ENCODE data around the gene IL3.

The IL3 gene

GRCh38 chr5:132080595-132080994 lies 20.1 kb downstream of the IL3 start:
- no peaks in the 10 kb centered on the region for H3K4me1 ChIP-seq (ENCODE audit: control insufficient read depth, insufficient read depth, low read length)
- no peaks in the 10 kb centered on the region for H3K27me3 ChIP-seq (ENCODE audit: control insufficient read depth, insufficient read depth, low read length, poor library complexity, severe bottlenecking)
- WGBS, 2 experiments = 88 to 92% methylated on average over 3 of the region's 3 CpGs
- no peak overlapping the region for H3K4me3 ChIP-seq (ENCODE audit: insufficient read depth, low read depth, low read length)
- no peaks in the 10 kb centered on the region for H3K36me3 ChIP-seq (ENCODE audit: control insufficient read depth, insufficient read depth, low read length)
- H3K9me3 ChIP-seq (ENCODE audit: control insufficient read depth, low read length) = no peaks in the 10 kb centered on the region
- H3K27ac ChIP-seq (ENCODE audit: insufficient read depth, low read depth, low read length, poor library complexity, severe bottlenecking) = no peak overlapping the region

- 94 to 96% methylated on average over 3 of the region's 3 CpGs for WGBS, 2 experiments
- H3K27me3 ChIP-seq (ENCODE audit: control insufficient read depth, insufficient read depth, low read length, poor library complexity, severe bottlenecking) = no peaks in the 10 kb centered on the region
Measured at GRCh38 chr5:132081458-132081857, 21.0 kb downstream of the IL3 start.

GRCh38 chr5:132082329-132083023 lies 22.0 kb downstream of the IL3 start:
- WGBS, 2 experiments = 89 to 92% methylated on average over 8 of the region's 8 CpGs
- H3K4me3 ChIP-seq (ENCODE audit: insufficient read depth, low read depth, low read length) = no peak overlapping the region
- H3K4me1 ChIP-seq (ENCODE audit: control insufficient read depth, insufficient read depth, low read length) = no peaks in the 10 kb centered on the region
- H3K27ac ChIP-seq (ENCODE audit: insufficient read depth, low read depth, low read length, poor library complexity, severe bottlenecking) = no peak overlapping the region
- no peaks in the 10 kb centered on the region for H3K36me3 ChIP-seq (ENCODE audit: control insufficient read depth, insufficient read depth, low read length)
- H3K9me3 ChIP-seq (ENCODE audit: control insufficient read depth, low read length) = no peaks in the 10 kb centered on the region
- H3K27me3 ChIP-seq (ENCODE audit: control insufficient read depth, insufficient read depth, low read length, poor library complexity, severe bottlenecking) = no peaks in the 10 kb centered on the region

More at GRCh38 chr5:132081458-132081857, 21.0 kb downstream of the IL3 start:
- Histone ChIP-seq H3K9me3 (ENCODE audit: control insufficient read depth, low read length) (no peaks in the 10 kb centered on the region), H3K4me3 (ENCODE audit: insufficient read depth, low read depth, low read length) (no peak overlapping the region), H3K36me3 (ENCODE audit: control insufficient read depth, insufficient read depth, low read length) (no peaks in the 10 kb centered on the region), H3K27ac (ENCODE audit: insufficient read depth, low read depth, low read length, poor library complexity, severe bottlenecking) (no peak overlapping the region), H3K4me1 (ENCODE audit: control insufficient read depth, insufficient read depth, low read length) (no peaks in the 10 kb centered on the region)

- 93 to 95% methylated on average over 3 to 4 of the region's 4 CpGs for WGBS, 2 experiments
- H3K27ac ChIP-seq (ENCODE audit: insufficient read depth, low read depth, low read length, poor library complexity, severe bottlenecking) = no peak overlapping the region
- no peaks in the 10 kb centered on the region for H3K4me1 ChIP-seq (ENCODE audit: control insufficient read depth, insufficient read depth, low read length)
- no peaks in the 10 kb centered on the region for H3K36me3 ChIP-seq (ENCODE audit: control insufficient read depth, insufficient read depth, low read length)
- H3K27me3 ChIP-seq (ENCODE audit: control insufficient read depth, insufficient read depth, low read length, poor library complexity, severe bottlenecking) = no peaks in the 10 kb centered on the region
- H3K9me3 ChIP-seq (ENCODE audit: control insufficient read depth, low read length) = no peaks in the 10 kb centered on the region
- H3K4me3 ChIP-seq (ENCODE audit: insufficient read depth, low read depth, low read length) = no peak overlapping the region
Measured at GRCh38 chr5:132083071-132083678, 22.7 kb downstream of the IL3 start.

- Histone ChIP-seq H3K9me3 (ENCODE audit: control insufficient read depth, low read length) (no peaks in the 10 kb centered on the region), H3K27me3 (ENCODE audit: control insufficient read depth, insufficient read depth, low read length, poor library complexity, severe bottlenecking) (no peaks in the 10 kb centered on the region), H3K4me1 (ENCODE audit: control insufficient read depth, insufficient read depth, low read length) (no peaks in the 10 kb centered on the region), H3K27ac (ENCODE audit: insufficient read depth, low read depth, low read length, poor library complexity, severe bottlenecking) (no peak overlapping the region), H3K36me3 (ENCODE audit: control insufficient read depth, insufficient read depth, low read length) (no peaks in the 10 kb centered on the region), H3K4me3 (ENCODE audit: insufficient read depth, low read depth, low read length) (no peak overlapping the region)
- WGBS, 2 experiments = 81 to 95% methylated on average over 4 of the region's 4 CpGs
Measured at GRCh38 chr5:132085686-132086085, 25.2 kb downstream of the IL3 start.

- 76 to 83% methylated on average over 2 of the region's 2 CpGs for WGBS, 2 experiments
- Histone ChIP-seq H3K4me3 (ENCODE audit: insufficient read depth, low read depth, low read length) (no peak overlapping the region), H3K4me1 (ENCODE audit: control insufficient read depth, insufficient read depth, low read length) (no peaks in the 10 kb centered on the region), H3K27me3 (ENCODE audit: control insufficient read depth, insufficient read depth, low read length, poor library complexity, severe bottlenecking) (no peaks in the 10 kb centered on the region), H3K36me3 (ENCODE audit: control insufficient read depth, insufficient read depth, low read length) (no peaks in the 10 kb centered on the region), H3K9me3 (ENCODE audit: control insufficient read depth, low read length) (no peaks in the 10 kb centered on the region), H3K27ac (ENCODE audit: insufficient read depth, low read depth, low read length, poor library complexity, severe bottlenecking) (no peak overlapping the region)
Measured at GRCh38 chr5:132086277-132086794, 25.9 kb downstream of the IL3 start.

- 92 to 93% methylated on average over 6 of the region's 6 CpGs for WGBS, 2 experiments
- no peak overlapping the region for H3K4me3 ChIP-seq (ENCODE audit: insufficient read depth, low read depth, low read length)
- no peaks in the 10 kb centered on the region for H3K4me1 ChIP-seq (ENCODE audit: control insufficient read depth, insufficient read depth, low read length)
- H3K27ac ChIP-seq (ENCODE audit: insufficient read depth, low read depth, low read length, poor library complexity, severe bottlenecking) = no peak overlapping the region
- no peaks in the 10 kb centered on the region for H3K27me3 ChIP-seq (ENCODE audit: control insufficient read depth, insufficient read depth, low read length, poor library complexity, severe bottlenecking)
- H3K9me3 ChIP-seq (ENCODE audit: control insufficient read depth, low read length) = no peaks in the 10 kb centered on the region
- H3K36me3 ChIP-seq (ENCODE audit: control insufficient read depth, insufficient read depth, low read length) = no peaks in the 10 kb centered on the region
Measured at GRCh38 chr5:132087176-132087575, 26.7 kb downstream of the IL3 start.

- Histone ChIP-seq H3K9me3 (ENCODE audit: control insufficient read depth, low read length) (no peaks in the 10 kb centered on the region), H3K27ac (ENCODE audit: insufficient read depth, low read depth, low read length, poor library complexity, severe bottlenecking) (no peak overlapping the region), H3K27me3 (ENCODE audit: control insufficient read depth, insufficient read depth, low read length, poor library complexity, severe bottlenecking) (no peaks in the 10 kb centered on the region), H3K4me1 (ENCODE audit: control insufficient read depth, insufficient read depth, low read length) (no peaks in the 10 kb centered on the region), H3K4me3 (ENCODE audit: insufficient read depth, low read depth, low read length) (no peak overlapping the region), H3K36me3 (ENCODE audit: control insufficient read depth, insufficient read depth, low read length) (no peaks in the 10 kb centered on the region)
- WGBS, 2 experiments = 87% methylated on average over 8 of the region's 8 CpGs
Measured at GRCh38 chr5:132087661-132088060, 27.2 kb downstream of the IL3 start.

GRCh38 chr5:132089363-132089762 lies 28.9 kb downstream of the IL3 start:
- Histone ChIP-seq H3K27ac (ENCODE audit: insufficient read depth, low read depth, low read length, poor library complexity, severe bottlenecking) (no peak overlapping the region), H3K9me3 (ENCODE audit: control insufficient read depth, low read length) (no peaks in the 10 kb centered on the region), H3K27me3 (ENCODE audit: control insufficient read depth, insufficient read depth, low read length, poor library complexity, severe bottlenecking) (no peaks in the 10 kb centered on the region), H3K4me3 (ENCODE audit: insufficient read depth, low read depth, low read length) (no peak overlapping the region), H3K4me1 (ENCODE audit: control insufficient read depth, insufficient read depth, low read length) (no peaks in the 10 kb centered on the region), H3K36me3 (ENCODE audit: control insufficient read depth, insufficient read depth, low read length) (no peaks in the 10 kb centered on the region)
- 88 to 100% methylated on average over 1 of the region's 1 CpG for WGBS, 2 experiments

- no peaks in the 10 kb centered on the region for H3K36me3 ChIP-seq (ENCODE audit: control insufficient read depth, insufficient read depth, low read length)
- no peaks in the 10 kb centered on the region for H3K4me1 ChIP-seq (ENCODE audit: control insufficient read depth, insufficient read depth, low read length)
- H3K27ac ChIP-seq (ENCODE audit: insufficient read depth, low read depth, low read length, poor library complexity, severe bottlenecking) = no peak overlapping the region
- H3K4me3 ChIP-seq (ENCODE audit: insufficient read depth, low read depth, low read length) = no peak overlapping the region
- no peaks in the 10 kb centered on the region for H3K27me3 ChIP-seq (ENCODE audit: control insufficient read depth, insufficient read depth, low read length, poor library complexity, severe bottlenecking)
- H3K9me3 ChIP-seq (ENCODE audit: control insufficient read depth, low read length) = no peaks in the 10 kb centered on the region
Measured at GRCh38 chr5:132090107-132090506, 29.7 kb downstream of the IL3 start.

Data from ectodermal cell (in vitro differentiated cells).